ENCODE measurements around the gene EHHADH.

The EHHADH gene

GRCh38 chr3:185215873-185216606, 37.8 kb downstream of the EHHADH start:
- DNase-seq (no peak), ATAC-seq (no peak)
- Mint-ChIP-seq H3K4me1 (no peaks in the 10 kb centered on the region), H3K27ac (no peak overlapping the region), H3K27me3 (no peaks in the 10 kb centered on the region), H3K9me3 (no peaks in the 10 kb centered on the region), H3K4me3 (no peak overlapping the region)

GRCh38 chr3:185212559-185212958, 41.3 kb downstream of the EHHADH start:
- DNase-seq = no peak
- H3K4me3 Mint-ChIP-seq = no peak overlapping the region
- no peaks in the 10 kb centered on the region for H3K4me1 Mint-ChIP-seq

GRCh38 chr3:185212086-185212485, 41.8 kb downstream of the EHHADH start:
- Mint-ChIP-seq H3K9me3 (no peaks in the 10 kb centered on the region), H3K4me1 (no peaks in the 10 kb centered on the region), H3K27ac (no peak overlapping the region), H3K4me3 (no peak overlapping the region), H3K27me3 (no peaks in the 10 kb centered on the region)
- no peak for DNase-seq
- ATAC-seq = no peak

More at GRCh38 chr3:185212559-185212958, 41.3 kb downstream of the EHHADH start:
- no peak for ATAC-seq
- no peaks in the 10 kb centered on the region for H3K9me3 Mint-ChIP-seq
- H3K27ac Mint-ChIP-seq = no peak overlapping the region
- H3K27me3 Mint-ChIP-seq = no peaks in the 10 kb centered on the region

GRCh38 chr3:185210621-185211142, 43.2 kb downstream of the EHHADH start:
- ATAC-seq (no peak), DNase-seq (no peak)
- Mint-ChIP-seq H3K27ac (no peak overlapping the region), H3K4me3 (no peak overlapping the region), H3K4me1 (no peaks in the 10 kb centered on the region), H3K9me3 (no peaks in the 10 kb centered on the region), H3K27me3 (no peaks in the 10 kb centered on the region)

GRCh38 chr3:185208823-185209222, 45.0 kb downstream of the EHHADH start:
- ATAC-seq = no peak
- Mint-ChIP-seq H3K4me1 (no peaks in the 10 kb centered on the region), H3K27ac (no peak overlapping the region), H3K4me3 (no peak overlapping the region), H3K9me3 (no peaks in the 10 kb centered on the region), H3K27me3 (no peaks in the 10 kb centered on the region)
- no peak for DNase-seq

GRCh38 chr3:185207931-185208746, 45.7 kb downstream of the EHHADH start:
- H3K4me3 Mint-ChIP-seq = no peak overlapping the region
- ATAC-seq = peak; percentile 45
- H3K9me3 Mint-ChIP-seq = no peaks in the 10 kb centered on the region
- no peak for DNase-seq
- no peaks in the 10 kb centered on the region for H3K27me3 Mint-ChIP-seq
- H3K27ac Mint-ChIP-seq = no peak overlapping the region
- H3K4me1 Mint-ChIP-seq = no peaks in the 10 kb centered on the region

GRCh38 chr3:185207481-185207880, 46.4 kb downstream of the EHHADH start:
- no peak for ATAC-seq
- Mint-ChIP-seq H3K9me3 (no peaks in the 10 kb centered on the region), H3K27ac (no peak overlapping the region), H3K4me1 (no peaks in the 10 kb centered on the region), H3K27me3 (no peaks in the 10 kb centered on the region), H3K4me3 (no peak overlapping the region)
- DNase-seq = no peak

GRCh38 chr3:185205865-185206264, 48.0 kb downstream of the EHHADH start:
- ATAC-seq (no peak), DNase-seq (no peak)
- H3K4me1 Mint-ChIP-seq = no peaks in the 10 kb centered on the region
- no peaks in the 10 kb centered on the region for H3K9me3 Mint-ChIP-seq
- H3K27ac Mint-ChIP-seq = no peak overlapping the region
- H3K27me3 Mint-ChIP-seq = no peaks in the 10 kb centered on the region
- H3K4me3 Mint-ChIP-seq = no peak overlapping the region

GRCh38 chr3:185204894-185205293, 49.0 kb downstream of the EHHADH start:
- no peak for DNase-seq
- no peak overlapping the region for H3K27ac Mint-ChIP-seq
- no peak for ATAC-seq
- no peaks in the 10 kb centered on the region for H3K27me3 Mint-ChIP-seq
- H3K4me1 Mint-ChIP-seq = no peaks in the 10 kb centered on the region
- H3K9me3 Mint-ChIP-seq = no peaks in the 10 kb centered on the region
- no peak overlapping the region for H3K4me3 Mint-ChIP-seq

- Mint-ChIP-seq H3K27ac (peak overlapping the region in 1 of 2 donors; percentile 20), H3K4me1 (no peaks in the 10 kb centered on the region), H3K9me3 (peaks cover 0 to 8% of the 10 kb centered on the region in 2 donors), H3K27me3 (no peaks in the 10 kb centered on the region), H3K4me3 (no peak overlapping the region)
- DNase-seq = no peak
- ATAC-seq = no peak
Observed at GRCh38 chr3:185200639-185201038, 53.2 kb downstream of the EHHADH start.

- Mint-ChIP-seq H3K9me3 (peaks cover 0 to 8% of the 10 kb centered on the region in 2 donors), H3K4me1 (no peaks in the 10 kb centered on the region), H3K27me3 (no peaks in the 10 kb centered on the region), H3K27ac (no peak overlapping the region), H3K4me3 (no peak overlapping the region)
- DNase-seq = no peak
- ATAC-seq = no peak
Observed at GRCh38 chr3:185199671-185200070, 54.2 kb downstream of the EHHADH start.

GRCh38 chr3:185199206-185199605, 54.6 kb downstream of the EHHADH start:
- Mint-ChIP-seq H3K27ac (no peak overlapping the region), H3K27me3 (no peaks in the 10 kb centered on the region), H3K4me1 (no peaks in the 10 kb centered on the region), H3K4me3 (no peak overlapping the region), H3K9me3 (peaks cover 0 to 8% of the 10 kb centered on the region in 2 donors)
- no peak for ATAC-seq
- no peak for DNase-seq

GRCh38 chr3:185197068-185197467, 56.8 kb downstream of the EHHADH start:
- no peak overlapping the region for H3K4me3 Mint-ChIP-seq
- no peak overlapping the region for H3K27ac Mint-ChIP-seq
- no peak for DNase-seq
- no peaks in the 10 kb centered on the region for H3K27me3 Mint-ChIP-seq
- H3K9me3 Mint-ChIP-seq = peaks cover 0 to 8% of the 10 kb centered on the region in 2 donors
- no peak for ATAC-seq
- H3K4me1 Mint-ChIP-seq = no peaks in the 10 kb centered on the region

GRCh38 chr3:185195652-185196051, 58.2 kb downstream of the EHHADH start:
- Mint-ChIP-seq H3K4me3 (no peak overlapping the region), H3K9me3 (peaks cover 0 to 8% of the 10 kb centered on the region in 2 donors)
- no peak for ATAC-seq

GRCh38 chr3:185188816-185189215, 65.0 kb downstream of the EHHADH start:
- peaks cover 7% of the 10 kb centered on the region for H3K27me3 Mint-ChIP-seq
- DNase-seq (no peak), ATAC-seq (no peak)
- no peak overlapping the region for H3K27ac Mint-ChIP-seq
- H3K4me3 Mint-ChIP-seq = no peak overlapping the region
- H3K4me1 Mint-ChIP-seq = no peaks in the 10 kb centered on the region
- H3K9me3 Mint-ChIP-seq = no peaks in the 10 kb centered on the region

More at GRCh38 chr3:185195652-185196051, 58.2 kb downstream of the EHHADH start:
- H3K27ac Mint-ChIP-seq = no peak overlapping the region
- DNase-seq = no peak
- no peaks in the 10 kb centered on the region for H3K4me1 Mint-ChIP-seq
- no peaks in the 10 kb centered on the region for H3K27me3 Mint-ChIP-seq

- H3K27me3 Mint-ChIP-seq = peaks cover 7% of the 10 kb centered on the region
- no peak for ATAC-seq
- H3K4me3 Mint-ChIP-seq = no peak overlapping the region
- no peaks in the 10 kb centered on the region for H3K9me3 Mint-ChIP-seq
- peak overlapping the region in 1 of 2 donors; percentile 61 for H3K27ac Mint-ChIP-seq
- no peak for DNase-seq
- no peaks in the 10 kb centered on the region for H3K4me1 Mint-ChIP-seq
Observed at GRCh38 chr3:185187391-185187790, 66.5 kb downstream of the EHHADH start.

All from stimulated activated naive CD8-positive, alpha-beta T cell treated with anti-CD3 and anti-CD28 coated beads, Interleukin-15, amount 100 ng/mL, for 72 hours (primary cell).